SK-N-SH treated with all-trans-retinoic acid at 6 μM for 48 hours (cell line): Measurements from ENCODE around the gene EPS8.

Experiments
- ATAC-seq: fragments of 200-7000 bp; cut with Tn5 transposase; 3 replicates; pipeline ENCODE4 v1.9.1; 2020; ENCODE audit warnings: mild to moderate bottlenecking, moderate library complexity
- ARNTL ChIP-seq: fragments of 450-650 bp; formaldehyde crosslinking; IDR thresholded peaks from 2 replicates; pipeline ENCODE4 v1.5.0; 2020; ENCODE audit warnings: low read depth, mild to moderate bottlenecking, moderate library complexity, borderline replicate concordance
- BACH2 ChIP-seq: fragments of 250-450 bp; sonication (Bioruptor Pico); IDR thresholded peaks from 2 replicates; pipeline ENCODE4 v1.9.0; 2021; ENCODE audit warnings: mild to moderate bottlenecking, borderline replicate concordance
- CSDC2 ChIP-seq: fragments of 250-450 bp; sonication (Bioruptor Pico); IDR thresholded peaks from 2 replicates; pipeline ENCODE4 v1.5.0; 2020; ENCODE audit warnings: mild to moderate bottlenecking, moderate library complexity
- CSRNP3 ChIP-seq: fragments of 250-450 bp; sonication (Bioruptor Pico); IDR thresholded peaks from 2 replicates; pipeline ENCODE4 v1.5.1; 2021; ENCODE audit warnings: mild to moderate bottlenecking, moderate library complexity
- ESRRG ChIP-seq: fragments of 250-450 bp; sonication (Bioruptor Pico); IDR thresholded peaks from 2 replicates; pipeline ENCODE4 v1.6.1; 2021; ENCODE audit warnings: mild to moderate bottlenecking
- ISL1 ChIP-seq: fragments of 250-450 bp; sonication (Bioruptor Pico); IDR thresholded peaks from 2 replicates; pipeline ENCODE4 v2.1.2; 2022; ENCODE audit warnings: mild to moderate bottlenecking, moderate library complexity
- OSR1 ChIP-seq: fragments of 250-450 bp; sonication (Bioruptor Pico); IDR thresholded peaks from 2 replicates; pipeline ENCODE4 v1.8.0; 2022; ENCODE audit warnings: moderate library complexity, mild to moderate bottlenecking, inconsistent platforms
- PPARA ChIP-seq: fragments of 250-450 bp; sonication (Bioruptor Pico); IDR thresholded peaks from 2 replicates; pipeline ENCODE4 v1.5.0; 2020; ENCODE audit warnings: mild to moderate bottlenecking, borderline replicate concordance
- RARB ChIP-seq: fragments of 250-450 bp; sonication (Bioruptor Pico); IDR thresholded peaks from 2 replicates; pipeline ENCODE4 v1.8.0; 2021; ENCODE audit warnings: mild to moderate bottlenecking, moderate library complexity
- SNAI2 ChIP-seq: fragments of 250-450 bp; sonication (Bioruptor Pico); IDR thresholded peaks from 2 replicates; pipeline ENCODE4 v1.5.0; 2020; ENCODE audit warnings: mild to moderate bottlenecking, moderate library complexity
- TCF4 ChIP-seq: fragments of 250-450 bp; sonication (Bioruptor Pico); IDR thresholded peaks from 2 replicates; pipeline ENCODE4 v1.8.0; 2021; ENCODE audit warnings: mild to moderate bottlenecking, moderate library complexity, borderline replicate concordance
- ZC3H10 ChIP-seq: fragments of 250-450 bp; sonication (Bioruptor Pico); IDR thresholded peaks from 2 replicates; pipeline ENCODE4 v1.5.1; 2021; ENCODE audit warnings: mild to moderate bottlenecking, moderate library complexity
- ZFP3 ChIP-seq: fragments of 250-450 bp; sonication (Bioruptor Pico); IDR thresholded peaks from 2 replicates; pipeline ENCODE4 v1.5.0; 2020; ENCODE audit warnings: mild to moderate bottlenecking, moderate library complexity
- ZFP30 ChIP-seq: fragments of 450-650 bp; formaldehyde crosslinking; IDR thresholded peaks from 2 replicates; pipeline ENCODE4 v1.5.0; 2022; ENCODE audit warnings: mild to moderate bottlenecking, moderate library complexity
- ZNF565 ChIP-seq: fragments of 450-650 bp; formaldehyde crosslinking; conservative IDR thresholded peaks from 2 replicates; pipeline ENCODE4 v1.5.0; 2020; ENCODE audit warnings: low read depth, mild to moderate bottlenecking, moderate library complexity
- ZNF70 ChIP-seq: fragments of 450-650 bp; formaldehyde crosslinking; IDR thresholded peaks from 2 replicates; pipeline ENCODE4 v1.5.0; 2020; ENCODE audit warnings: mild to moderate bottlenecking, moderate library complexity
- ZNF8 ChIP-seq: fragments of 450-650 bp; formaldehyde crosslinking; IDR thresholded peaks from 2 replicates; pipeline ENCODE4 v1.5.0; 2020; ENCODE audit warnings: mild to moderate bottlenecking, moderate library complexity
- TF ChIP-seq, protein P1 (sequence below): fragments of 250-450 bp; sonication (Bioruptor Pico); IDR thresholded peaks from 2 replicates; pipeline ENCODE4 v1.8.0; 2021; ENCODE audit warnings: low read depth, mild to moderate bottlenecking, moderate library complexity, borderline replicate concordance
- TF ChIP-seq, protein P2 (sequence below): fragments of 250-450 bp; sonication (Bioruptor Pico); IDR thresholded peaks from 2 replicates; pipeline ENCODE4 v1.5.0; 2020; ENCODE audit warnings: mild to moderate bottlenecking, moderate library complexity
- TF ChIP-seq, protein P3 (sequence below): fragments of 250-450 bp; sonication (Bioruptor Pico); IDR thresholded peaks from 2 replicates; pipeline ENCODE4 v1.8.0; 2020; ENCODE audit warnings: mild to moderate bottlenecking, moderate library complexity, borderline replicate concordance
- TF ChIP-seq, protein P4 (sequence below): fragments of 250-450 bp; sonication (Bioruptor Pico); IDR thresholded peaks from 2 replicates; pipeline ENCODE4 v1.5.1; 2020; ENCODE audit warnings: low read depth, mild to moderate bottlenecking, moderate library complexity

EPS8 gene

DNA sequence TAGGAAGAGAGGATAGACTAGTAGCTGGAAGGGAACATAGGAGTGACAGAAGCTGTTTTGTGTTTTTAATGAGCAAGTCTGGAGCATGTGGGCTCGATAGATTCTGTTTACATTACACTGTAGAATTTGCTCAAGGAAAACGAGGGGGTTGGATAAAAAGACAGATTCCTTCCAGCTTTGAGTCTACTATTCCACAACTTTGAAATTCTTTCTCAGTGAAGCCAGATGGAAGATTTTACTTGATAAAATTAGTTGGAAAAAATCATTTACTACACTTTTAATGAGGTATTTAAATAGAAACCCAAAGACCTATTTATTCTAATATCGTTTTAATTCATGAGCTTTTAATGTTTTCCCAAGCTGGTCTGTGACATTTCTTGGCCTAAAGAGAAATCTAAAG is 19.5 kb upstream of the EPS8 start:
- no peak for ATAC-seq
- no peak for TF ChIP-seq RARB (CRISPR knock-in tag)

DNA sequence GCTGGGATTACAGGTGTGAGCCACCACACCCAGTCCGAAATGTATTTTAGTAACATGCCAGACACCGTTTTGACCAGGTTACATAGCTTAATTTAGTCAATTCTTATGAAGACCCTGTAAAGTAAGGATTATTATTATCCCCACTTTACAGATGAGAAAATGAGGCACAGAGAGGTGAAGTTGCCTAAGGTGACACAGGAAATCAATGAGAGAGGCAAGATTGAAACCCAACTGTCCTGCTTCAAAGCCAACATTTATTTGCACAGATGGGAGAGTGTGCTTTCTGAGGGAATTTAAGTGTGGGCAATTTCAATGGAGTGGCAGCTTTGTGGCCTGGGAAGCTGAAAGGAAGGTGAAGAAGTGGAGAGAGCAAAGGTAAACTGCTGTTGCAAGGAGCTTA is 19.1 kb upstream of the EPS8 start:
- no peak for ATAC-seq

DNA sequence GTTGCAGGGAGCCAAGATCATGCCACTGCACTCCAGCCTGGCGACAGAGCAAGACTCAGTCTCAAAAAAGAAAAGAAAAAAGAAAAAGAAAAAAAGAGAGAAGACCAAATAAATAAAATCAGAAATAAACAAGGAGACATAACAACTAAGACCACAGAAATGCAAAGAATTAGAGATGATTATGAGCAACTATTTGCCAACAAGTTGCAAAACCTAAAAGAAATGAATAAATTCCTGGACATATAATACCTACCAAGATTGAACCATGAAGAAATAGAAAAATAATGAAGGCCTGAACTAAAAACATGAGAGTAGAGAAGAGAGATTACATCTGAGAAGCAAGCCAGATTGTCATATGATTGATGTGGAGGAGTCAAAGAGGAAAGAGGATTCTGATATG is 17.6 kb upstream of the EPS8 start:
- TF ChIP-seq ZNF565 (CRISPR knock-in tag) (no peak), CSDC2 (CRISPR knock-in tag) (no peak), PPARA (CRISPR knock-in tag) (no peak), ZFP30 (CRISPR knock-in tag) (no peak), ARNTL (CRISPR knock-in tag) (no peak), TCF4 (CRISPR knock-in tag) (no peak), ZC3H10 (no peak), OSR1 (CRISPR knock-in tag) (no peak), ZFP3 (no peak), ISL1 (CRISPR knock-in tag) (no peak), ESRRG (CRISPR knock-in tag) (no peak), BACH2 (CRISPR knock-in tag) (no peak), ZNF8 (no peak), CSRNP3 (no peak)
- TF ChIP-seq, protein P1, sequence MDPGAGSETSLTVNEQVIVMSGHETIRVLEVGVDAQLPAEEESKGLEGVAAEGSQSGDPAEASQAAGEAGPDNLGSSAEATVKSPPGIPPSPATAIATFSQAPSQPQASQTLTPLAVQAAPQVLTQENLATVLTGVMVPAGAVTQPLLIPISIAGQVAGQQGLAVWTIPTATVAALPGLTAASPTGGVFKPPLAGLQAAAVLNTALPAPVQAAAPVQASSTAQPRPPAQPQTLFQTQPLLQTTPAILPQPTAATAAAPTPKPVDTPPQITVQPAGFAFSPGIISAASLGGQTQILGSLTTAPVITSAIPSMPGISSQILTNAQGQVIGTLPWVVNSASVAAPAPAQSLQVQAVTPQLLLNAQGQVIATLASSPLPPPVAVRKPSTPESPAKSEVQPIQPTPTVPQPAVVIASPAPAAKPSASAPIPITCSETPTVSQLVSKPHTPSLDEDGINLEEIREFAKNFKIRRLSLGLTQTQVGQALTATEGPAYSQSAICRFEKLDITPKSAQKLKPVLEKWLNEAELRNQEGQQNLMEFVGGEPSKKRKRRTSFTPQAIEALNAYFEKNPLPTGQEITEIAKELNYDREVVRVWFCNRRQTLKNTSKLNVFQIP (CRISPR knock-in tag): no peak
- ATAC-seq: no peak

More for the DNA sequence above, 19.1 kb upstream of the EPS8 start:
- TF ChIP-seq ZNF70 (CRISPR knock-in tag): no peak
- TF ChIP-seq CSDC2 (CRISPR knock-in tag): no peak
- TF ChIP-seq ZNF8: no peak
- TF ChIP-seq, protein P2, sequence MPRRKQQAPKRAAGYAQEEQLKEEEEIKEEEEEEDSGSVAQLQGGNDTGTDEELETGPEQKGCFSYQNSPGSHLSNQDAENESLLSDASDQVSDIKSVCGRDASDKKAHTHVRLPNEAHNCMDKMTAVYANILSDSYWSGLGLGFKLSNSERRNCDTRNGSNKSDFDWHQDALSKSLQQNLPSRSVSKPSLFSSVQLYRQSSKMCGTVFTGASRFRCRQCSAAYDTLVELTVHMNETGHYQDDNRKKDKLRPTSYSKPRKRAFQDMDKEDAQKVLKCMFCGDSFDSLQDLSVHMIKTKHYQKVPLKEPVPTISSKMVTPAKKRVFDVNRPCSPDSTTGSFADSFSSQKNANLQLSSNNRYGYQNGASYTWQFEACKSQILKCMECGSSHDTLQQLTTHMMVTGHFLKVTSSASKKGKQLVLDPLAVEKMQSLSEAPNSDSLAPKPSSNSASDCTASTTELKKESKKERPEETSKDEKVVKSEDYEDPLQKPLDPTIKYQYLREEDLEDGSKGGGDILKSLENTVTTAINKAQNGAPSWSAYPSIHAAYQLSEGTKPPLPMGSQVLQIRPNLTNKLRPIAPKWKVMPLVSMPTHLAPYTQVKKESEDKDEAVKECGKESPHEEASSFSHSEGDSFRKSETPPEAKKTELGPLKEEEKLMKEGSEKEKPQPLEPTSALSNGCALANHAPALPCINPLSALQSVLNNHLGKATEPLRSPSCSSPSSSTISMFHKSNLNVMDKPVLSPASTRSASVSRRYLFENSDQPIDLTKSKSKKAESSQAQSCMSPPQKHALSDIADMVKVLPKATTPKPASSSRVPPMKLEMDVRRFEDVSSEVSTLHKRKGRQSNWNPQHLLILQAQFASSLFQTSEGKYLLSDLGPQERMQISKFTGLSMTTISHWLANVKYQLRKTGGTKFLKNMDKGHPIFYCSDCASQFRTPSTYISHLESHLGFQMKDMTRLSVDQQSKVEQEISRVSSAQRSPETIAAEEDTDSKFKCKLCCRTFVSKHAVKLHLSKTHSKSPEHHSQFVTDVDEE: no peak
- no peak for TF ChIP-seq ZFP3
- TF ChIP-seq PPARA (CRISPR knock-in tag): no peak
- no peak for TF ChIP-seq BACH2 (CRISPR knock-in tag)
- no peak for TF ChIP-seq ESRRG (CRISPR knock-in tag)
- TF ChIP-seq, protein P1 (CRISPR knock-in tag): no peak
- no peak for TF ChIP-seq SNAI2 (CRISPR knock-in tag)
- TF ChIP-seq, all 23 proteins: peak for 0

DNA sequence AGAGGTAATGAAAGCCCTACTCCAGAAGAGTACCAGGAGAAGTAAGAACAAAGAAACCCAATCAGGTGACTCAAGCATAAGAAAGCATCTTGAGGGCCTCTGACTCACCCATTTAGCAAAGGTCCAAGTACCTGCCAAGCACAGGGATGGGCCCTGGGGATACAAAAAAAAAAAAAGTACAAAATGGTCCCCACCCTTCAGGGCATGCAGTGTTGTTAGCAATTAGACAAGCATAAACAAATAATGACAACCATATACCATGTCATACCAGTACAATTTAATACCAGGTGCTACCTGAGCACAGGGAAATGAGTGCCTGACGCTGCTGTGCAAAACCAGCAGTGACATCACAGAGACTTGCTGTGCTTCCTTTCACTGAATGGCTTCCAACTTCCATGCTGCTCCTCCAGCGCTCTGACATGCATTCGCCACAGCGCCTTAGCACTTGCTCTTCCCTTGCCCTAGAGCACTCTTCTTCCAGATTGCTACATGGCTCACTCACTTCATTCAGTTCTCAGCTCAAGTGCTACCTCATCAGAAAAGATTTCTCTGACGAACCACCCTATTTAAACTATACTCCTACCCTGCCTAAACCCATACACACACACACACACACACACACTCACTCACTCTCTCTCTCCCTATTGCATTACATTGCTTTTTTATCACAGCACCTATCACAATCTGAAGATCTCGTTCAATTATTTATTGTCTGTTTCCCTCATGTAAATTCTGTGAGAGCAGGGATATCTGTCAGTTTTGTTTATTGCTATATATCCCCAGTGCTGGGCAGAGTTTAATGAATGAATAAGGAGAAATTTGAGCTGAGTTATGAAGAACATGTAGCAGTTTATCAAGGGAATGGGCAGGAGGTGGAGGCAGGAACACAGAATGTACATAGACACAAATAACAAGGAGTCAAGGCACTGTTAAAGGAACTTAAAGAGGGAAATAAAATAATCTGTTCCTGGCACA is 12.9 kb upstream of the EPS8 start:
- no peak; the same call in 2 of the 3 replicates for ATAC-seq
- TF ChIP-seq, protein P3, sequence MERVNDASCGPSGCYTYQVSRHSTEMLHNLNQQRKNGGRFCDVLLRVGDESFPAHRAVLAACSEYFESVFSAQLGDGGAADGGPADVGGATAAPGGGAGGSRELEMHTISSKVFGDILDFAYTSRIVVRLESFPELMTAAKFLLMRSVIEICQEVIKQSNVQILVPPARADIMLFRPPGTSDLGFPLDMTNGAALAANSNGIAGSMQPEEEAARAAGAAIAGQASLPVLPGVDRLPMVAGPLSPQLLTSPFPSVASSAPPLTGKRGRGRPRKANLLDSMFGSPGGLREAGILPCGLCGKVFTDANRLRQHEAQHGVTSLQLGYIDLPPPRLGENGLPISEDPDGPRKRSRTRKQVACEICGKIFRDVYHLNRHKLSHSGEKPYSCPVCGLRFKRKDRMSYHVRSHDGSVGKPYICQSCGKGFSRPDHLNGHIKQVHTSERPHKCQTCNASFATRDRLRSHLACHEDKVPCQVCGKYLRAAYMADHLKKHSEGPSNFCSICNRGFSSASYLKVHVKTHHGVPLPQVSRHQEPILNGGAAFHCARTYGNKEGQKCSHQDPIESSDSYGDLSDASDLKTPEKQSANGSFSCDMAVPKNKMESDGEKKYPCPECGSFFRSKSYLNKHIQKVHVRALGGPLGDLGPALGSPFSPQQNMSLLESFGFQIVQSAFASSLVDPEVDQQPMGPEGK (CRISPR knock-in tag): no peak
- TF ChIP-seq, protein P1 (CRISPR knock-in tag): no peak
- TF ChIP-seq BACH2 (CRISPR knock-in tag): no peak
- TF ChIP-seq ZNF565 (CRISPR knock-in tag): no peak
- TF ChIP-seq SNAI2 (CRISPR knock-in tag): no peak
- TF ChIP-seq, protein P4, sequence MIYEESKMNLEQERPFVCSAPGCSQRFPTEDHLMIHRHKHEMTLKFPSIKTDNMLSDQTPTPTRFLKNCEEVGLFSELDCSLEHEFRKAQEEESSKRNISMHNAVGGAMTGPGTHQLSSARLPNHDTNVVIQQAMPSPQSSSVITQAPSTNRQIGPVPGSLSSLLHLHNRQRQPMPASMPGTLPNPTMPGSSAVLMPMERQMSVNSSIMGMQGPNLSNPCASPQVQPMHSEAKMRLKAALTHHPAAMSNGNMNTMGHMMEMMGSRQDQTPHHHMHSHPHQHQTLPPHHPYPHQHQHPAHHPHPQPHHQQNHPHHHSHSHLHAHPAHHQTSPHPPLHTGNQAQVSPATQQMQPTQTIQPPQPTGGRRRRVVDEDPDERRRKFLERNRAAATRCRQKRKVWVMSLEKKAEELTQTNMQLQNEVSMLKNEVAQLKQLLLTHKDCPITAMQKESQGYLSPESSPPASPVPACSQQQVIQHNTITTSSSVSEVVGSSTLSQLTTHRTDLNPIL (CRISPR knock-in tag): no peak
- no peak for TF ChIP-seq ZC3H10
- TF ChIP-seq ZNF8: no peak
